MM.1S (cell line): ENCODE data around the gene CDC40.

ENCODE experiments used
- CTCF ChIP-seq: fragments of 300-600 bp; sonication (generic); IDR thresholded peaks from 2 replicates; pipeline ENCODE4 v1.5.1; 2016; ENCODE audit warnings: antibody characterized with exemption, low read length, mixed read lengths
- EZH2phosphoT487 ChIP-seq: fragments of 300-600 bp; sonication (generic); IDR thresholded peaks from 2 replicates; pipeline ENCODE4 v1.6.1; 2018; ENCODE audit warnings: antibody characterized with exemption, low read length

GRCh38 chr6:110170081-110170480, 10.1 kb upstream of the CDC40 start:
- no peak for TF ChIP-seq CTCF
- TF ChIP-seq EZH2phosphoT487: no peak
